TTC549 (cell line): Measurements from ENCODE around the gene HYPK.

Experiments
- FAIRE-seq: peaks from 2 replicates; lab custom pipeline; 2012; peaks lifted over from hg19 to GRCh38; lab: Jason Lieb, UNC

The HYPK gene

GRCh38 chr15:43800286-43801141 is at the start of gene HYPK:
HYPK (plus strand) TSS chr15:43800599; CDS start chr15:43800623, 24 bp downstream.
- peak; percentile 51 for FAIRE-seq

GRCh38 chr15:43751885-43752284 is 48.5 kb upstream of the HYPK start:
- FAIRE-seq = no peak

DNA sequence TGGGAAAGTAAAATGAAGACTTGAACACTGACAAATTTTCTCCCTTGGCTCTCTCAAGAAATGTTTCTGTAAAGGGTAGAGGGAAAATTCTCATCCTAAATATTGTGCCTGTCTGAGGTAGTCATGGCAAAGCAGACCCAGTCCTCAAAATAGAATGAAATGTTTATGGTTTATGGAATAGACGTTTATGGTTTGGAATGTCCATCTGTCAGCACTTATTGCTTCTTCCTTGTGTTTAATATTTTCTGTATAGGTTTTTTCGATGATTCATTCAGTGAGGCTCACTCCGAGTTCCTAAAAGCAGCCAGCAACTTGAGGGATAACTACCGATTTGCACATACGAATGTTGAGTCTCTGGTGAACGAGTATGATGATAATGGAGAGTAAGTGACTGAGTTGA is 37.6 kb upstream of the HYPK start:
- FAIRE-seq = no peak

GRCh38 chr15:43763819-43764446 is 36.5 kb upstream of the HYPK start:
- FAIRE-seq = no peak

- FAIRE-seq = peak; percentile 54
Measured at GRCh38 chr15:43769584-43770228, 30.7 kb upstream of the HYPK start.

DNA sequence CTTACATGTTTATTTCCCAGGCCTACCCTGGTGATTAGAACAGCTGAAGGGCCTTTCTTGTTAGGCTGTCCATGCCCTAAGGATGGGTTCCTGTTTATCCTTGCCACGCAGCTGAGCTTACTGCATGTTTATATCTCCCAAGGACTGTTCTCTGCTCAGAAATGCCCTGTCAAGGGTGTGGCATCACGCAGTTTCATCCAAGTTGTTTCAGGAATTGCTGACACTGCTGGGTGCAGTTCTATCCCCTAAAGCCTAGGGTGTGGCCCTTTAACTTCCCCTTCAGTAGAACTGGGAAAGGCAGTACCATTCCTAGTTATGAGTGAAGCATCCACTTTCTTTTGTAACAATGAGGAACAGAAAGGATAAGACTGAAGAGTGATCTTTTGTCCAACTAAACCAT is 28.6 kb upstream of the HYPK start:
- FAIRE-seq = no peak

DNA sequence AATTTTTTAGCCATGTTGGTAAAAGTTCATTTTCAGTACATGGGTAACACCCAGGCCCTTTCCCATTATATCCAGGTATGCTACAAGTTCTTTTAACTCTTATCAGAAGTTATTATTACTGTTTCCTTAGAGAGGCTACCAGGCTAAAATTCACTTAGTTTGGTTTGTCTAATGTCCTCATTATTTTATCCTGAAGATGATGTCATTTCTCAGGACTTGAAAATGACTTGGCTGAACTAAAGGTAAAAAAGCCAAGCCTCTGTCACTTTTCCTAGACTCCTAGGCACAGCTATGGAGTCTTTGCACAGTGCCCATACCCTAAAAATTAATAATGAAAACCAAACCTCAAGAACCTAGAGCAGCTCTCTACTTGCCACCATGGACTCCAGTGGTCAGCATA is 27.8 kb upstream of the HYPK start:
- FAIRE-seq = no peak

GRCh38 chr15:43774062-43774461 is 26.3 kb upstream of the HYPK start:
- FAIRE-seq = no peak

- no peak for FAIRE-seq
Measured at GRCh38 chr15:43775411-43775965, 24.9 kb upstream of the HYPK start.

GRCh38 chr15:43776101-43776717 is 24.2 kb upstream of the HYPK start:
- FAIRE-seq = no peak

DNA sequence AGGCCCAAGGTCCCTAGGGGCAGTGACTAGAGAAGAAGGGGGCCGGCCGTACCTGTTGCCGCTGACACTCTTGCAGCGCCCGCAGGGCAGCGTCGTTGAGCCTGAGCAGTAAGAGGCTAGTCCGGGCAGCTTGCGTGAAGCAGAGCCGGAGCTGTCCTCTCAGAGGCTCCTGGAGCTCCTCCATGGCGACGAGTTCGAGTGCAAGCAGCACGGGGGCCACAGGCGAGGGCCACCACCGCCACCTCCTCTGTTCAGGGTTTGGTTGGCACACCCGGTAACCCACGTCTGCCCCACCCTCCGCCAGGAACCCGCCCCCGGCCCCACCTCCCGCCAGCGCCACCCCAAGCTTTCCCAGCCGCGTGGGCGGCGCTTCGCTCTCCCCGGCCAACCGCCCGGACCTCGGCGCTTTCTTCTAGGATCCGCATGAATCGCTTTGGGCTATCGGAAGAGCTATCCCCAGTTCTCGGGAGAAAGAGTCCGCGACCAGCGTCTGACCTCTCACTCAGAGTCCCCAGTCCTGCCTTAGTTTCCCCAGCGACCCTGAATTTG is 23.6 kb upstream of the HYPK start, which contains the start of gene ELL3:
TSS of gene ELL3 (minus strand) at position 249 of the 549 bp plus-strand sequence. CDS start at position 184, 65 bp downstream.
- no peak for FAIRE-seq

DNA sequence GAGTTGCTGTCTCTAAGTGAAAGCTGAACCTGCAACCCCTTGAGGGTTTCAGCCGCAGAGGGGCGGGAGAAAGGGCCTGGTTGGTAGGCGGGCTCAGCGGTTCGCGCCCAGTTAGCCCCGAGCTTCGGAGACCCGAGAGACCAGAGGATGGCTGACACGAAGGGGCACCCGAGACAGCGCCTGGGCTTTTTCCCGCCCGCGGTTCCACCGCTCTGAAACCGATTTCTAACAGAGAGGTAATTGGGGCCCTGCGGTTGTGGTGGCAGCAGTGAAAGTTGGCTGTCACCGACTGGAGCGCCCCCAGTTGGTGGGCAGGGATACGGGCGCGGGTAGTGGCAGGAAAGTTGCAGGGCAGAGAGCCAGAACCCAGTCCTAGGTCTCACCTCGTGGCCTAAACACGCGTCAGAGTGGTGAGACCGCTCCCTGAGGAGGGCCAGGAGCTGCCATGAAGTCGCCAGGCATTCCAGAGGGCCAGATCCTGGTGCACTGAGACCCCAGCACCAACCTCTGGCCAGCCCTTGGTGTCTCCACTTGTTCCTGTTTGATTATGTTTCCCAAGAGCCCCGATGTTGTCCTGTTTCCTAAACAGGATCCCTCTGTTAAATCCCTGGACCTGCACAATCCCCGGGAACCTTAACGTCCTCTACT is 23.0 kb upstream of the HYPK start:
- FAIRE-seq = no peak

GRCh38 chr15:43779016-43779415 is 21.4 kb upstream of the HYPK start:
- no peak for FAIRE-seq

DNA sequence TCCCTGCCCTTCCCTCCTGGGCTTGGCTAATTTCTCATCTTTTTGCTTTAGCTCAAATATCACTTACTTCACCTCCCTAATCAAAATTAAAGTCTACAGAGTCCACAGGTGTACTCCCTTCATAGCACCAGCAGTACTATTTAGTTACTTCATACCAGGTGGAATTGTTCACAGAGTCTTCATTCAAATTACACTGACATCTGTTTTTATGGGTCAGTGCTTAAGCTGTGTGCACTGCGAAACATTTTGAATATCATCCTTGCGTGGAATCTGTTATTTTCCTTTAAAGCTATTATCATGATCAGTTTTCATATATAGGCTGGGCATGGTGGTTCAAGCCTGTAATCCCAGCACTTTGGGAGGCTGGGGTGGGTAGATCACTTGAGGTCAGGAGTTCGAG is 11.0 kb upstream of the HYPK start:
- FAIRE-seq = no peak

- FAIRE-seq = peak; percentile 76
Measured at GRCh38 chr15:43791993-43792760, 8.2 kb upstream of the HYPK start, which contains the start of gene SERF2. SERF2 (plus strand) TSS chr15:43792320; CDS start chr15:43792377, 57 bp downstream.

- no peak for FAIRE-seq
Measured at GRCh38 chr15:43792761-43793476, 7.5 kb upstream of the HYPK start.

GRCh38 chr15:43793647-43794046 is 6.8 kb upstream of the HYPK start:
- FAIRE-seq = no peak

DNA sequence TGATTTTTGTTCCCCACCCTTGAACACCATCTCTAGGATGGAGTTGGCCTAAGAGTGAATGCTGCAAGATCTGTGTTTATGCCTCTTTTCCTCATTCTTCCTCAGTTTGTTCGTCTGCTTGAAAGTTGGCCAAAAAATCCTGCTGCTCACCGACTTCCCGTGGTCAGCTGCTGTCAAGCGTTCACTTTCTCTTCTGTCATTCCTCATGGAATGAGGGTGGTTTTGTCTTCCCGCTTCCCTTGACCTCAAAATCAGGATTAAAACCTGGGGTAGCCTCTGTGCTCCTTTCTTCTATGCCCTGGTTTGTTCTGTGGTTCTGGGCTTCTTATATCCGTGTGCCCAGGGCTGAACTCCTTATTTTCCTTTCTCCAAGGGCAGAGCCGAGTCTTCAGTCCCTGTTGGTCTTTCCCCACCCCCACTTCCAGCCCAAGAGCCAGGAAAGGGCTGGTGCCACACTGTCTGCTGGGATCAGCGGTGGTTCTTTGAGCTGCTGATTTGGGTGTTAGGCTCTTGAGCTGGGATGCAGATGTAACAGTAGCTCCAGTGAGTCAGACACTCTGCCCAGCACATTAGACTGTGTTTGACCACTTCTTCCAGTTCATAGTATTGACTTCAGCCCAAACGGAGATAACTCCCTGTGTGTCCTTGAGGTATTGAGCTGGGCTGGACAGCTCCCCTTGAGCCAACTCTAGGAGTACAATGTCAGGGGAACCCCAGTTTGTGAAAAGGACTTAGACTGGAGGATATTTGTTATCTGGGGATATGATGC is 5.9 kb upstream of the HYPK start:
- FAIRE-seq = no peak

- no peak for FAIRE-seq
Measured at GRCh38 chr15:43795197-43795596, 5.2 kb upstream of the HYPK start.
